GM23248 (cell line): ENCODE results near the gene ADAMTSL1. TPM values are rescaled to one million over a fixed set of nuclear protein-coding genes. Genes with fewer than 3 reads are reported as not detected.

Experiments used
- DNase-seq: peaks from one replicate; pipeline ENCODE4 v3.0.0-alpha.2; 2015
- H2AFZ ChIP-seq: fragments of 200-600 bp; sonication (generic); 2 replicates; pipeline ENCODE4 v1.6.1; 2016; ENCODE audit warnings: antibody characterized with exemption
- H3F3A ChIP-seq: fragments of 200-600 bp; sonication (generic); 2 replicates; pipeline ENCODE4 v1.6.1; 2016; ENCODE audit warnings: mild to moderate bottlenecking, antibody characterized with exemption, mixed run types; ENCODE audit not compliant: insufficient read depth
- H3K27ac ChIP-seq: fragments of 200-600 bp; sonication (generic); 2 replicates; pipeline ENCODE4 v1.5.1; 2016; ENCODE audit warnings: mild to moderate bottlenecking
- H3K27me3 ChIP-seq: fragments of 200-600 bp; sonication (generic); replicated peaks from 2 replicates; pipeline ENCODE4 v1.6.1; 2016; ENCODE audit warnings: mild to moderate bottlenecking; ENCODE audit not compliant: insufficient read depth
- H3K36me3 ChIP-seq: fragments of 200-600 bp; sonication (generic); 2 replicates; pipeline ENCODE4 v1.6.1; 2016; ENCODE audit warnings: low read depth, mild to moderate bottlenecking
- H3K4me1 ChIP-seq: fragments of 200-600 bp; sonication (generic); 2 replicates; pipeline ENCODE4 v1.6.1; 2016; ENCODE audit warnings: mild to moderate bottlenecking; ENCODE audit not compliant: insufficient read depth
- H3K4me2 ChIP-seq: fragments of 200-600 bp; sonication (generic); one replicate; pipeline ENCODE4 v1.6.1; 2016; ENCODE audit warnings: mild to moderate bottlenecking; ENCODE audit not compliant: unreplicated experiment
- H3K4me3 ChIP-seq: fragments of 200-600 bp; sonication (generic); 2 replicates; pipeline ENCODE4 v1.5.1; 2016; ENCODE audit warnings: mild to moderate bottlenecking
- H3K79me2 ChIP-seq: fragments of 200-600 bp; sonication (generic); 2 replicates; pipeline ENCODE4 v1.6.1; 2016; ENCODE audit warnings: mild to moderate bottlenecking; ENCODE audit not compliant: insufficient read depth
- H3K9ac ChIP-seq: fragments of 200-600 bp; sonication (generic); 2 replicates; pipeline ENCODE4 v1.6.1; 2016; ENCODE audit warnings: mild to moderate bottlenecking
- H3K9me2 ChIP-seq: fragments of 200-600 bp; sonication (generic); 2 replicates; pipeline ENCODE4 v1.6.1; 2016; ENCODE audit warnings: mixed run types, mild to moderate bottlenecking, moderate library complexity; ENCODE audit not compliant: insufficient read depth
- H3K9me3 ChIP-seq: fragments of 200-600 bp; sonication (generic); one replicate; pipeline ENCODE4 v1.6.1; 2017; ENCODE audit warnings: low read depth
- H4K20me1 ChIP-seq: fragments of 200-600 bp; sonication (generic); 2 replicates; pipeline ENCODE4 v1.6.0; 2016; ENCODE audit not compliant: insufficient read depth
- EZH2 ChIP-seq: fragments of 200-600 bp; sonication (generic); IDR thresholded peaks from 2 replicates; pipeline ENCODE4 v1.6.1; 2018; ENCODE audit warnings: antibody characterized with exemption, mild to moderate bottlenecking; ENCODE audit not compliant: insufficient read depth, poor library complexity, severe bottlenecking
- EZH2phosphoT487 ChIP-seq: fragments of 200-600 bp; sonication (generic); IDR thresholded peaks from 2 replicates; pipeline ENCODE4 v1.6.1; 2018; ENCODE audit warnings: antibody characterized with exemption, moderate library complexity, mild to moderate bottlenecking, low read depth; ENCODE audit not compliant: insufficient read depth
- WGBS, 2 experiments: methylation state at CpG; one replicate each; pipeline ENCODE4 v1.1.6; 2015 to 2017; ENCODE audit warnings: low lambda C conversion rate in 2 of 2, low coverage in 1 of 2; ENCODE audit errors: missing lambda C conversion rate in 2 of 2; 5-methylcytosine and 5-hydroxymethylcytosine counted together
- in situ Hi-C: fragments of 300-500 bp; cut with MboI; formaldehyde crosslinking; loops from 2 replicates; pipeline ENCODE4 v1.15.0; 2020
- polyA plus RNA-seq: library from polyadenylated mRNA; unstranded; fragments of >200 nt; fragmentation: Nextera tagmentation; extraction: Ambion mirVana; gene quantifications from 2 replicates; pipeline ENCODE4 v1.2.1, GENCODE V29; 2016
- total RNA-seq: library from RNA; depleted of rRNA; stranded (reverse); fragments of >200 nt; shearing (Covaris generic); gene quantifications from 2 replicates; pipeline ENCODE4 v1.2.3, GENCODE V29; 2014

Gene ADAMTSL1
- total and polyA plus RNA-seq, 2 experiments from 2014 or later = 77.0 to 273 TPM

DNA sequence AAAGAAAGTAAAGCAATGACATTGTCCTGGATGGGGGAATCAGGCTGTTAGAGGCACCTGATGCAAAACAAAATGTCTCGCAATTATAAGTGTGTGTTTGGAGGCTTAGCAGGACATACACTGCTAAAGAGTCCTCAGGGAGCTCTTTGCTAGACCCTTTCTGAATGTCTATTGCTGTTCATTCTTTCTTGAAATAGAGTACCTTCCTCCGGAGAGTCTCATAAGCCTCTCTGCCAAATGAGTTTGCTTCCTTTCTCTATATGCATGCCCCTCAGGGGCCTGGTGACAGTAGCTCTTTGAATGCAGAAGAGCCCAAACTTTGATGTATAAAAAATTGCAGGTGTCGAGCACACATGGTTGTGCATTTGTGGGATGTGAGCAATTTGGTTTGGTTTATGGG is 26.4 kb upstream of the ADAMTSL1 start:
- Histone ChIP-seq H3K9me2 (no peaks in the 10 kb centered on the region), H3K4me3 (peak overlapping the region; percentile 49), H3K27ac (peak overlapping the region; percentile 25), H3K4me2 (peak overlapping the region; percentile 64), H3F3A (peaks cover 10% of the 10 kb centered on the region), H3K36me3 (no peaks in the 10 kb centered on the region), H4K20me1 (no peaks in the 10 kb centered on the region), H3K9ac (peak overlapping the region; percentile 15; the same call in 1 of the 2 replicates), H3K79me2 (no peaks in the 10 kb centered on the region), H3K9me3 (no peaks in the 10 kb centered on the region), H2AFZ (peak overlapping the region; percentile 67), H3K27me3 (no peaks in the 10 kb centered on the region), H3K4me1 (peaks cover 34% of the 10 kb centered on the region)
- DNase-seq = no peak
- in situ Hi-C loops = loop anchor here (25.0 kb wide), 2 partner anchors 185 to 635 kb away; no protein-coding TSS in a partner anchor
- 66 to 73% methylated on average over 3 of the region's 3 CpGs for WGBS, 2 experiments
- TF ChIP-seq EZH2 (no peak), EZH2phosphoT487 (no peak)

DNA sequence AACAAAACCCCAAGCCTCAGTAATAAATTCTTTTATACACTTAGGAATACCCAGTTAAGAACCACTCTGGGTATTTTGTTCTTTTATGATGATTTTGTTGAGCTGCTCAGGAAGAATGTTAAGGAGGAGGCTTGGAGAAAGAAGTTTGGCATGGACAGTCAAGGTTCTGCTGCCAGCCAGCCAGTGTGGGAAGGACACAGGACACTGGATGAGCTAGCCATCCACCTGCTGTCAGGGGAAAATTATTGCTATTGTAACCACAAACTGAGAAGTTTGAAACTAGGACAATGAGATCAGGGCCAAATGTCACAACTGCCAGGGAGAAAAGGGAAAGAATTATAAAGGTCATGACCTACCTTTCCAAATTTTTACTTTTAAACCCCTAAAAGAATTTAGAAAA is 25.9 kb upstream of the ADAMTSL1 start:
- Histone ChIP-seq H3K4me1 (peaks cover 33% of the 10 kb centered on the region), H3K27me3 (no peaks in the 10 kb centered on the region), H3F3A (peaks cover 10% of the 10 kb centered on the region), H3K4me3 (no peak overlapping the region), H3K9me2 (no peaks in the 10 kb centered on the region), H3K36me3 (no peaks in the 10 kb centered on the region), H2AFZ (no peak overlapping the region), H3K9me3 (no peaks in the 10 kb centered on the region), H3K79me2 (no peaks in the 10 kb centered on the region), H4K20me1 (no peaks in the 10 kb centered on the region), H3K4me2 (no peak overlapping the region), H3K27ac (no peak overlapping the region), H3K9ac (no peak overlapping the region)
- in situ Hi-C loops = loop anchor here (25.0 kb wide), 2 partner anchors 186 to 636 kb away; no protein-coding TSS in a partner anchor
- no peak for TF ChIP-seq EZH2
- DNase-seq = no peak

DNA sequence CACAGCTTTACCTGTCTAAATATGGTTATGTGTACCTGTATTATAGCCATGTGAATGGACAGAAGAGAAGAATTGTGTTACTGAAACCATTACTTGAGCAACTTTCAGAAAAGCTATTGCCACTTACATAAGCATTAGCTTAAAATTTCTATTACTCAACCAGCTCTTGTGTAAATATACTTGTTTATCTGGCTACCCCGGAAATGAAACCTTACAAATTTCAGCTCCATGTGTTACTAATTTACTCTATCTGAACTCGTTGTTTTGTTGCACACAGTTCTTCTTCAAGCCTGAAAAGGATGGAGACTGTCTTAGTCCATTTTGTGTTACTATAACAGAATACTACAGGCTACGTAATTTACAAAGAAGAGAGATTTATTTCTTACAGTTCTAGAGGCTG is 22.5 kb upstream of the ADAMTSL1 start:
- Histone ChIP-seq H3K4me3 (no peak overlapping the region), H3K36me3 (no peaks in the 10 kb centered on the region), H3K27me3 (no peaks in the 10 kb centered on the region), H3K4me1 (peaks cover 30% of the 10 kb centered on the region), H3K9ac (no peak overlapping the region), H3K79me2 (no peaks in the 10 kb centered on the region), H3K27ac (0 out of 2 replicates have a peak overlapping the region, but pooled peaks have one; percentile 21), H3F3A (peaks cover 10% of the 10 kb centered on the region), H4K20me1 (no peaks in the 10 kb centered on the region), H3K9me3 (no peaks in the 10 kb centered on the region), H3K4me2 (no peak overlapping the region), H2AFZ (no peak overlapping the region), H3K9me2 (no peaks in the 10 kb centered on the region)
- DNase-seq = peak; percentile 71
- no peak for TF ChIP-seq EZH2phosphoT487
- TF ChIP-seq EZH2 = no peak
- WGBS, 2 experiments = 34 to 36% methylated on average over 3 of the region's 3 CpGs
- in situ Hi-C loops = no loop called here

DNA sequence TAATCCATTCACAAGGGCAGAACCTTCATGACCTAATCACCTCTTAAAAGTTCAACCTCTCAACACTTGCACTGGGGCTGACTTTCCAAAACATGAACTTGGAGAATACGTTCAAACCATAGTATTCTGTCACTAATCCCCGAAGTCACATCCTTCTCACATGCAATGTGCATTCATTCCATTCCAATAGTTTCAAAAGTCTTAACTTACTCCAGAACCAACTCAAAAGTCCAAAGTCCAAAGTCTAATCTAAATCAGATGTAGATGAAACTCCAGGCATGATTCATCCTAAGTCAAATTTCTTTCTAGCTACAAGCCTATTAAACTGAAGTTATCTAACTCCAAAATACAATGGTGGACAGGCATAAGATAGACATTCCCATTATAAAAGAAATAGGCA is 21.7 kb upstream of the ADAMTSL1 start:
- no peak for TF ChIP-seq EZH2
- TF ChIP-seq EZH2phosphoT487 = no peak

More for the DNA sequence above, 21.7 kb upstream of the ADAMTSL1 start:
- Histone ChIP-seq H4K20me1 (no peaks in the 10 kb centered on the region), H3K4me1 (peaks cover 31% of the 10 kb centered on the region), H3K4me3 (no peak overlapping the region), H3K27ac (peak overlapping the region; percentile 2; the same call in 1 of the 2 replicates), H3K79me2 (no peaks in the 10 kb centered on the region), H3K27me3 (no peaks in the 10 kb centered on the region), H3K9me3 (no peaks in the 10 kb centered on the region), H3K9me2 (no peaks in the 10 kb centered on the region), H3F3A (peaks cover 15% of the 10 kb centered on the region), H3K4me2 (no peak overlapping the region), H2AFZ (no peak overlapping the region), H3K9ac (no peak overlapping the region), H3K36me3 (no peaks in the 10 kb centered on the region)
- in situ Hi-C loops = no loop called here
- WGBS, 2 experiments = 12 to 16% methylated on average over 2 of the region's 2 CpGs
- peak; percentile 55 for DNase-seq
